ENCODE measurements around the gene SPN.
"Not testable (repeated sequence)": the region's sequence is repeated elsewhere in the genome, so short reads cannot be mapped to it uniquely, and the experiment has no call there.

The SPN gene

DNA sequence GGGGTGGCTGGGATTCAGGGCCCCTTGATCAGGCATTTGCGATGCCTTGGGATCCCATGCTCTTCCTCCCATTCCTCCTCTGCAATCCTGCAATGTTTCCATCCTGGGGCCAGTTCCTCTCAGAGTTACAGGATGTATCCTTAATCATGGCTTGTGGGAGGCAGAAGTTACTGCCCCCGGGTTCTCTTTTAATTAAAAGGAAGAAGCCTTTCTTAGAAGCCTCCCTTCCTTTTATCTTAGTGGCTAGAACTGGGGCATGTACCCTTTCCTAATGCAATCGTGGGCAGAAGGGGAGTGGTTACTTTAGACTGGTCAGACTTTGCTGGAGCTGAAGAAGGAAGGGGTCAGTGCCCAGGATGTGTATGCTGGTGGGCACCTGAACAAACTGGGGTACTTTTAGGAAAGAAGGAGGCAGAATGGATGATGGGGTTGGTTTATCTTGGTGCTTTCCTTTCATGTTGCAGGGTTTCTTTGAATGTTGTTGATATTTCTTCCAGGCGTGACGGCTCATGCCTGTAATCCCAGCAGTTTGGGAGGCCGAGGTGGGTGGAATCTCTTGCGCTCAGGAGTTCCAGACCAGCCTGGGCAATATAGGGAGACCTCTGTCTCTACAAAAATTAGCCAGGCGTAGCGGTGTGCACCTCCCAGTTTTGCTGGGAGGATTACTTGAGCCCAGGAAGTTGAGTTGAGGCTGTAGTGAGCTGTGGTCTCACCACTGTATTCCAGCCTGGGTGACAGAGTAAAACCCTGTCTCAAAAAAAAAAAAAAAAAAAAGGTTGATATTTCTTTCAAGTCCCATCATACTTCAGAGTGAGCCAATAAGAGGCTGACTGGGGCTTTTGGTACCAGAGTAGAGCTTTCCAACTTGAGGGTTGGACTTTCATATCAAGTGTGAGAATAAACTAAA, 13.2 kb upstream of the SPN start:
- no peak for DNase-seq

DNA sequence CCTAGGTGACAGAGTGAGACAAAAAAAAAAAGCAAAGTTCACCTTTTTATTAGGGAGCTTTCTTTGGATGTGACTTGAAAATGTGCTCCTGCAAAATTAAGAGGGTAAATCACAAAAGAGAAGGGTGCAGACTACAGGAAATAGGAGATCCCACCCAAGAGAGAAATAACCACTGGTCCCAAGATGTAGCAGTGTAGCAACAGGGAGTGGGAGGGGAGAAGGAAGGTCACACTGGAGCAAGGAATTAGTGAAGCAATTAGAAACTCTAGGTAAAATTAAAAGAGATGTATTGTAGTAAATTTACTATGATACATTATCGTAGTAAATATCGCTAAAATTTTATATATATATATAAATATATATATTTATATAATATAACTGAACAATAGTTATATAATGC, 12.3 kb upstream of the SPN start:
- DNase-seq, result no peak

DNA sequence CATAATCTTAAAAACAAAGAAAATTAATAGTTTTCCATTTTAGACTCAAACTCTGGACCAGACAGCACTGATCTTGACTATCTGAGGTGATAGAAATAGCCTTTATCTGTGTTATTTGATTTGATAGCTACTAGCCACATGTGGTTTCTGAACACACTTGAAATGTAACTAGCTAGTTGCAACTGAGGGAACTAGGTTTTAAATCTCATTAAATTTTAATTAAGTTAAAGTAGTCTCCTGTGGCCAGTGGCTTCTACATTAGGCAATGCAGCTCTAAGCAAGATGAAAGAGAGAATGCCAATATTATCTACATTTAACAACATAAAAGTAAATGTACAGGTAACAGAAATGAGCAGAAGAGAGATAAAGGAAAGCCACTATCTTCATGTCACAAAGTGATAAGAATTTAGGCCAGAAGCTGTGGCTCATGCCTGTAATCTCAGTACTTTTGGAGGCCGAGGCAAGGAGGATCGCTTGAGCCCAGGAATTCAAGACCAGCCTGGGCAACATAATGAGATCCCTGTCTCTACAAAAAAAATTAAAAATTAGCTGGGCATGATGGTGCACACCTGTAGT, 11.2 kb upstream of the SPN start:
- DNase-seq, result no peak

DNA sequence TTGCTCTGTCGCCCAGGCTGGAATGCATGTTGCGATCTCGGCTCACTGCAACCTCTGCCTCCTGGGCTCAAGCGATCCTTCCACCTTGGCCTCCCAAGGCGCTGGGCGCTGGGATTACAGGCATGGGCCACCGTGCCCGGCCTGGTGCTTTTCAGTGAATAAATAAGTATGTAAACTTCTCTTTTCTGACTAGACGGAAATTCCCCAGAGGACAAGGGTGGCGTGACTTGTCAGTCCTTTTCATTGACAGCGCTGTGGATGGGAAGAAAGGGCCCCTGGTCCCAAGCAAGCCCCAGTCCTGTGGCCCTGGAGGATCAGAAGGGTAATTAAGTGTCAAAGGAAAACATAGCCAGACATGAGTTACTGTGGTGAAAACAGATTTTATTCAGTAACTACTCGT, 9.6 kb upstream of the SPN start:
- DNase-seq, result no peak

DNA sequence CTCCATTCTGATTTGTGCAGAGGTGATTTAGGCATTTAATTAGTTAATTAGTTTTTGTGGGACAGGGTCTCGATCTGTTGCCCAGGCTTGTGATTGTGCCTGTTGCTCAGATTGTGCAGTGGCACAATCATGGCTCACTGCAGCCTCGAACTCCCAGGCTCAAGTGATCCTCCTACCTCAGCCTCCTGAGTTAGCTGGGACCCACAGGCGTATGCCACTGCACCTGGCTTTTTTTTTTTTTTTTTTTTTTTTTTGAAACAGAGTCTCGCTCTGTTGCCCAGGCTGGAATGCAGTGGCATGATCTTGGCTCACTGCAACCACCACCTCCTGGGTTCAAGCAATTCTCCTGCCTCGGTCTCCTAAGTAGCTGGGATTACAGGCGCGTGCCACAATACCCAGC, 9.2 kb upstream of the SPN start:
- DNase-seq, result not testable (repeated sequence)

DNA sequence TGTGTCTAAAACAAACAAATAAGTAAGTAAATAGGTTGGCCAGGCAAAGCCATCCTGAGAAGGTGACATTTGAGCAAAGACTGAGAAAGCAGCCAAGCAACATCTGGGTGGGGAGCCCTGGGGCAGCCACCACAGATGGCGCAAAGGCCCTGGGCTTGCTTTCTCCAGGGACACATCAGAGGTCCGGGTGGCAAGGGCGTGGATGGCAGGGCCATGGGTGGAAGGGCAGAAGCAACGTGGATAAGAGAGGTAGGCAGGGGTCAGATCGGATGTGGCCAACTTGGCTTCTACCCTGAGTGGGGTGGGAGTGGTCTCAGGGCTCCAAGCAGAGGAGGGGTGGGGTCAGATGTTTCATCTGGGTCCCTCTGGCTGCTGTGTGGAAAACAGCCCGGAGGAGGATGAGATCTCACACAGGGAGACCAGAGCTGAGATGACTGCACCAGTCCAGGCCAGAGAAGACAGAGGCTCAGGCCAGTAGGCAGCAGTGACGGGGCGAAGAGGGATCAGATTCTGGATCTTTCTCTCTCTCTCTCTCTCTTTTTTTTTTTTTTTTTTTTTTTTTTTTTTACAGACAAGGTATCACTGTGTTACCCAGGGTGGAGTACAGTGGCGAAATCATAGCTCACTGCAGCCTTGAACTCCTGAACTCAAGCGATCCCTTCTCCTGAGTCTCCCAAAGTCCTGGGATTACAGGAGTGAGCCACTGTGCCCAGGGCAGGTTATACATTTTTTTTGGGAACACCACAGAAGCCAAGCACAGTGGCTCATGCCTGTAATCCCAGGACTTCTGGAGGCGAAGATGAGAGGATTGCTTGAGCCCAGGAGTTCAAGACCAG, 6.1 kb upstream of the SPN start:
- DNase-seq, result no peak

DNA sequence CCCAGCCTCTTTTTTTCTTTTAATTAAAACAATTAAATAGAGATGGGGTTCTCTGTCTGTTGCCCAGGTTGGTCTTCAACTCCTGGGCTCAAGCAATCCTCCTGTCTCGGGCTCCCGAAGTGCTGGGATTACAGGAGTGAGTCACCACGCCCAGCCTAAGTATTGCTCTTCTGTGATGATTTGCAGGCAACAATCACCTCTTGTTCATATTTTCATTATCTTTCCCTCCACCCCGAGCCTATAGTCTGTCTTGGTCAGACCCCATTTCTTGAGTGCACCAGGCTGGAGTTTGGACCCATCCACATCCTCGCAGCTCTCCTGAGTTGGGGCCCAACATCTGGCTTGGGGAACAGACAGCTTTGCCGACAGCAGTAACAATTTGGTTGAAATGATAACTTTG, 4.3 kb upstream of the SPN start:
- no peak for DNase-seq

DNA sequence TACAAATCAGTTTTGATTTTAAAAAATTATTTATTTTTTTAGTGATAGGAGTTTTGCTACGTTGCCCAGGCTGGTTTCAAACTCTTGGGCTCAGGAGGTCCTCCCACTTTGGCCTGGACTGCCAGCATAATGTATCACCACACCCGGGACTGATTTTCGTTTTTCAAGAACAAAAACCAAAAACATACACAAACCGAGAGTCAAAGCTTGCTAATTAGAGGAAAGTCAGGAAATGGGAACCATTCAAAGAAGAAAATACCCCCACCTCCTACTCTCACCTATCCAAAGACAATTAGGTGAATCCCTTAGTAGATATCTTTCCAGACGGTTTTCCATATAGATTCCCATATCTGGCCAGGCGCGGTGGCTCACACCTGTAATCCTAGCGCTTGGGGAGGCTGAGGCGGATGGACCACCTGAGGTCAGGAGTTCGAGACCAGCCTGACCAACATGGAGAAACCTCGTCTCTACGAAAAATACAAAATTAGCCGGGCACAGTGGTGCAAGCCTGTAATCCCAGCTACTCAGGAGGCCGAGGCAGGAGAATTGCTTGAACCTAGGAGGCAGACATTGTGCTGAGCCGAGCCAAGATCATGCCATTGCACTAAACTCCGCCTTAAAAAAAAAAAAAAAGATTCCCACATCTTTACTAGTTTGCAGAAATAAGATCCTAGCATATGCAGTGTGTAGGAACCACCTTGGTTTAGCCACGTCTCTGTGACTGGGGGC, 883 bp upstream of the SPN start:
- no peak for DNase-seq

DNA sequence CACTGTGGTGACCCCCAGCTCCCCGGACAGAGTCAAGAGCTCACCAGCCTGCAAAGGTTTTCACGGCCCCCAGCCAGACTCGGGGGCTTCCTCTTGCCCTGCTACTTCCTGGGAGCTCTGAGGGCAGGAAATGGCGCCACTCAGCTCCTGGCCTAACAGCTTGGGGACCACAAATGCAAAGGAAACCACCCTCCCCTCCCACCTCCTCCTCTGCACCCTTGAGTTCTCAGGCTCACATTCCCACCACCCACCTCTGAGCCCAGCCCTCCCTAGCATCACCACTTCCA, 375 bp upstream of the SPN start:
- DNase-seq, result no peak

DNA sequence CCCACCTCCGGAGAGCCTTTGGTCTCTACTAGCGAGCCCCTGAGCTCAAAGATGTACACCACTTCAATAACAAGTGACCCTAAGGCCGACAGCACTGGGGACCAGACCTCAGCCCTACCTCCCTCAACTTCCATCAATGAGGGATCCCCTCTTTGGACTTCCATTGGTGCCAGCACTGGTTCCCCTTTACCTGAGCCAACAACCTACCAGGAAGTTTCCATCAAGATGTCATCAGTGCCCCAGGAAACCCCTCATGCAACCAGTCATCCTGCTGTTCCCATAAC, 702 bp downstream of the SPN start:
- no peak for DNase-seq

DNA sequence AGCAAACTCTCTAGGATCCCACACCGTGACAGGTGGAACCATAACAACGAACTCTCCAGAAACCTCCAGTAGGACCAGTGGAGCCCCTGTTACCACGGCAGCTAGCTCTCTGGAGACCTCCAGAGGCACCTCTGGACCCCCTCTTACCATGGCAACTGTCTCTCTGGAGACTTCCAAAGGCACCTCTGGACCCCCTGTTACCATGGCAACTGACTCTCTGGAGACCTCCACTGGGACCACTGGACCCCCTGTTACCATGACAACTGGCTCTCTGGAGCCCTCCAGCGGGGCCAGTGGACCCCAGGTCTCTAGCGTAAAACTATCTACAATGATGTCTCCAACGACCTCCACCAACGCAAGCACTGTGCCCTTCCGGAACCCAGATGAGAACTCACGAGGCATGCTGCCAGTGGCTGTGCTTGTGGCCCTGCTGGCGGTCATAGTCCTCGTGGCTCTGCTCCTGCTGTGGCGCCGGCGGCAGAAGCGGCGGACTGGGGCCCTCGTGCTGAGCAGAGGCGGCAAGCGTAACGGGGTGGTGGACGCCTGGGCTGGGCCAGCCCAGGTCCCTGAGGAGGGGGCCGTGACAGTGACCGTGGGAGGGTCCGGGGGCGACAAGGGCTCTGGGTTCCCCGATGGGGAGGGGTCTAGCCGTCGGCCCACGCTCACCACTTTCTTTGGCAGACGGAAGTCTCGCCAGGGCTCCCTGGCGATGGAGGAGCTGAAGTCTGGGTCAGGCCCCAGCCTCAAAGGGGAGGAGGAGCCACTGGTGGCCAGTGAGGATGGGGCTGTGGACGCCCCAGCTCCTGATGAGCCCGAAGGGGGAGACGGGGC, 1.3 kb downstream of the SPN start:
- no peak for DNase-seq

DNA sequence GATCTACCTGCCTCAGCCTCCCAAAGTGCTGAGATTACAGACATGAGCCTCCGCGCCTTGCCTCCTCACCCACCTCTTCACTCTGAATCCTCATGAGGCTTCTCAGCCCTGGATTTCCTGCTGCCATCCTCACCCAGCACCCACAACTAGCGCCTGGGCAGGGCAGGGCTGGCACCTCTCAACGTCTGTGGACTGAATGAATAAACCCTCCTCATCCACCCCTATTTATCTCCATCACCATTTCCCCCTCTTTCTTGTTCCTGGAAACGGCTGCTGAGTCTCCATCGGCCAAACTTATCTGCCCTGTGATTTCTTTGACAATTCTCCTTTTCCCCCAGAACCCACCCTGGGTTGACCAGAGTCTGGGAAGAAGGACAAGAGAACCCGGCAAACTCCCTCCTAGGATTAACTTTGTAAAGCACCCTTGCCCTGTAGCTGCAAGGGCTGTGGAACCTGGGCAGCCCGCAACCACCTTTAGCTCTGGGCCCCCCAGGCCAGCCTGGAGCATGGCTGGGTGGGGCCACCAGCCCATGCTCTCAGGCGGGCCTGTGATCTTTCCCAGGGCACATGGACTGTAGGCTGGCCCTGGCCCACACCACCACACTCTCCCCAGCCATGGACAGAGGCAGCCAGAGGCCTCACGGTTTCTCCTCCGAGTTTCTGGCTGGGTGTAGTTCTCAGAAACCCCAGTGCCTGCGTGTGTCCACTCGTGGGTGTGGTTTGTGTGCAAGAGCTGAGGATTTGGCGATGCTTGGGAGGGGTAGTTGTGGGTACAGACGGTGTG, 2.4 kb downstream of the SPN start:
- no peak for DNase-seq

DNA sequence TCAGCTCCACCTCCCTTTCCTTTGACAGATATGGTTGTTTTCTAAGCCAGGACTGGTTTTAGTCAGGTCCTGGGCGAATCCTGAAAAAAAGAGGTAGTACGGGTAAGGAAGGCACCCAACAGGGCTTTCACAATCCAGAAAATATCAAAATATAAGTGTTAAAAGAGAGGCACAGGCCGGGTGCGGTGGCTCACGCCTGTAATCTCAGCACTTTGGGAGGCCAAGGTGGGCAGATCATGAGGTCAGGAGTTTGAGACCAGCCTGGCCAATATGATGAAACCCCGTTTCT, 4.2 kb downstream of the SPN start:
- DNase-seq, result not testable (repeated sequence)

DNA sequence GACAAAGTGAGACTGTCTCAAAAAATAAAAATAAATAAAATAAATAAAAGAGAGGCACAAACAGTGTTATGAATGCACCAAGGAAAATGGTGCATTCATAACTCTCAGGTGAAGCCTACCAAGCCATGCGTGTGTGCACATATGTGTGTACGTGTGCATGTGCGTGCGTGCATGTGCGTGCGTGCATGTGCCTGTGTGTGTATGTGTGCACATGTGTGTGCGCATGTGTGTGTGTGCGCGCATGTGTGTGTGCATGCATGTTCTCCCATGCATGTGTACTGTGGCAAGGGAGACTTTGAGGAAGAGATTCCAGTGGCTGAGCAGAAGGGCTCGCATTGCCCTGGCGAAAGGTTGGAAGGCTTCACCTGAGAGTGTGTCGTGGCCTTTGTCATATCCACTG, 4.7 kb downstream of the SPN start:
- DNase-seq, result no peak

DNA sequence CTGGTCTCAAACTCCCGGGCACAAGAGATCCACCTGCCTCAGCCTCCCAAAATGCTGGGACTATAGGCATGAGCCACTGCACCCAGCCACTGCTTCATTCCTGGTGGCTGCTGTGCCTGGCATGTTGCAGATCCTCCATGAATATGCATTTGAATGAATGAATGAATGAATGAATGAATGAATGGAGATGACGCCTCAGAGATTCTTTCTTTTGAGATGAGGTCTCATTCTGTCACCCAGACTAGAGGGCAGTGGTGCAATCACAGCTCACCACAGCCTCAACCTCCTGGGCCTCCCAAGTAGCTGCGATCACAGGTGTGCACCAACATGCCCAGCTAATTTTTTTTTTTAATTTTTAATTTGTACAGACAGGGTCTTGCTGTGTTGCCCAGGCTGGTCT, 5.2 kb downstream of the SPN start:
- DNase-seq, result no peak

DNA sequence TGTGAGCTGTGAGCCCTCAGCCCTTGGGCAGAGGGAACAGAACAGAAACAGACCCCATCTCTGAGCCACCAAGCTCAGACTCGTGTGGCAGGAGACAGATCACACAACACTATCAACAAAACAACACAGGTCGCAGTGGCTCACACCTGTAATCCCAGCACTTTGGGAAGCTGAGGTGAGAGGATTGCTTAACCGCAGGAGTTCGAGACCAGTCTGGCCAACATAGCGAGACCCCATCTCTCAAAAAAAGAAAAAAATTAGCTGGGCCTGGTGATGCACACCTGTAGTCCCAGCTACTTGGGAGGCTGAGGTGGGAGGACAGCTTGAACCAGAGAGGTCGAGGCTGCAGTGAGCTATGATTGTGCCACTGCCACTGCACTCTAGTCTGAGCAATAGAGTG, 10.5 kb downstream of the SPN start:
- DNase-seq, result no peak

DNA sequence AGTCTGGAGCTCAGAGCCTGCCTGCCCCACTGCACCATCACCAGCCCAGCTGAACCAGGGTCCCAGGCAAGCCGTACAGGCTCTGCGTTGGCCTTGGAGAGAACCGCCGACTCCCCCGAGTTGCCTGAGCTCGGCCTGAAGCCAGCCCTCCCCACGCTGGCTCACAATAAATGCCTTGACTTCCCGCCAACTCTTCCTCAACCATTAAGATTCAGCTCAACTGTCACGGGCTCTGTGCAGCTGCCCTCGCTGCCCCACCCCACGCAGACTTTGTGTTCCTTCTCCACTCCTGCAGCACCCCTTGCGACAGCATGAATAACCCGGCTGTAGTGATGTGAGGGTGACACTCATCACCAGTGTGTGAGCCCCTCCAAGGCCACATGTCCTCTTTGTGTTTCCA, 11.1 kb downstream of the SPN start:
- no peak for DNase-seq

DNA sequence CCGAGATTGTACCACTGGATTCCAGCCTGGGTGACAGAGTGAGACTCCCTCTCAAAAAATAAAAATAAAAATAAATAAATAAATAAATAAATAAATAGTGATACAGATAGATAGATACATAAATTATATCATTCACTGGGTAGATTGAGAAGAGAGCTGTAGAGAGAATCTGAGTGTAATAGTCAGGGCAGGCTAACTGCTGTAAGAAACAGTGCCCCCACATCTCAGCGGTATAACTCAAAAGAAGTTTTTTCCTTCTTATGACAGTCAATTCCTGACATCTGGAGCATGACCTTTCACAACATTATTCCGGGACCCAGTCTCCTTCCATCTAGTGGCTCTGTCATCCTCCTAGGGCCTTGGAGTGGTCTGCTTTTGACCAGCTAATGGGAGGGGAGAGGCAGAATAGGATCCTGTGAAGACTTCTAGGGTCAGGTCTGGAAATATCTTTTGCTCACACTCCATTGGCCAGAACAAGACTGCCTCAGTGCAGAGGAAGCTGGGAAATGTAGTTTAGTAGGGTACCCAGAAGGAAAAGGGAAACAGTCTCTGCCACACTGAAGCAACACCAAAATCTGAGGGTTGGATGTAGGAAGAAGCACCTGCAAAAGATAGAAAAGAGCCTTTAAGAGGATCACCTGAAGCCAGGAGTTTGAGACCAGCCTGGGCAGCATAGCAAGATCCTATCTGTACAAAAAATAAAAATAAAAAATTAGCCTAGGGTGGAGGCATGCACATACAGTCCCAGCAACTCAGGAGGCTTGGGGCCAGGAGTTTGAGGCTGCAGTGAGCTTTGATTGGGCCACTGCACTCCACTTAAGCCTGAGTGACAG, 13.0 kb downstream of the SPN start:
- DNase-seq, result no peak

DNA sequence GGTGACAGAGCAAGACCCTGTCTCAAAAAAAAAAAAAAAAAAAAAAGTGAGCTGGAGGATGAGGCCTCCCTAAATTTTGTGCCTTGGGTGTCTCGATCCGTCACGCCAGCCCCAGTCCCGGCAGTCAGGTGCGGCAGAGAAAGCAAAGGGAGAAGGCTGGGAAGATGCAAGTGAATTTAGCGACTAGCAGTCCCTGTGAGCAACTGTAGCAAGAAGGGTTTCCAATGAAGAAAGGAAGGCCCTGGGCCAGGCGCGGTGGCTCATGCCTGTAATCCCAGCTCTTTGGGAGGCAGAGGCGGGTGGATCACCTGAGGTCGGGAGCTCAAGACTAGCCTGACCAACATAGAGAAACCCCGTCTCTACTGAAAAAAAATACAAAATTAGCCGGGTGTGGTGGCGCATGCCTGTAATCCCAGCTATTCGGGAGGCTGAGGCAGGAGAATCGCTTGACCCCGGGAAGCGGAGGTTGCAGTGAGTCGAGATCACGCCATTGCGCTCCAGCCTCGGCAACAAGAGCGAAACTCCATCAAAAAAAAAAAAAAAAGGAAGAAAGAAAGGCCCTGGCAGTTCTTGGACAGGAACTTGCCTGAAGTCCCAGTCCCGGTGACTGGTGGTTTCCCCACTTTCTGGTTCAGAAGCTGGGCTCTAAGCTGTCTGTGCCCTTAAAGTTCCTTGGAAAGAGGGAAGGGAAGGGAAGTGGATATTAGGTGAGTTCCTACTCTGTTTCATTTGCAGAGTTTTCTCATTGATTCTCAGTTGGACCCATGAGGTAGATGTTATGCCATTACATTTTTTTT, 14.1 kb downstream of the SPN start:
- DNase-seq, result no peak

DNA sequence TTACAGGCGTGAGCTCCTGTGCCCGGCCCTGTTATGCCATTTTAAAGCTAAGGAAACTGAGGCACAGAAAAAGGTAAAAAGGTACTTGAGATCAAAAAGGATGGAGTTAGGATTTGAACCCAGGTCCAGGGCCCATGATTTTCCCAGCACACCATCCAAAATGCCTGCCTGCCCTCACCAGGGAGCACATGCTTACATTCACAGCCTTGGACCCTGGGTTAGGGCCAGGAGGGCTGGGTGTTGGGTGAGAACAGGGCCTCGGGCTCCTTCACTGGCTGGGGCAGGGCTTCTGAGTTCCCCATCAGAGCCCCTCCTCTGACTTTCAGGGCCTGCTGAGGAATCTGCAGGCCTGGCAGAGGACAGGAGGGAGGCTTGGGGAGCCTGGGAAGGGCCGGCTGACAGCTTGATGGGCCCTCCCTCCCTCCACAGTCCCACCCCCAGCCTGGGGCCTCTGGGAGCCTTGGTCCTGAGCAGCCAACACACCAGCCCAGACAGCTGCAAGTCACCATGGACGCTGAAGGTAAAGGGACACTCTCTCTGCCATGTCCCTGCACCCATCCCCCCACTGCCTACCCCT, 15.7 kb downstream of the SPN start, which contains the start of gene QPRT:
TSS of gene QPRT (plus strand) at position 490 of the 577 bp plus-strand sequence. CDS start at position 508, 18 bp downstream.
- DNase-seq, result no peak

All from T1000 (cell line).